HG03103 (cell line): ENCODE data around the gene KLHL3.
"Not testable (repeated sequence)": the region's sequence is repeated elsewhere in the genome, so short reads cannot be mapped to it uniquely, and the experiment has no call there.

Source experiments
- ATAC-seq: cut with Tn5 transposase; IDR thresholded peaks from one replicate; pipeline ENCODE4 v1.9.1; 2021; ENCODE audit warnings: low read depth; ENCODE audit not compliant: unreplicated experiment

Gene KLHL3, protein sequence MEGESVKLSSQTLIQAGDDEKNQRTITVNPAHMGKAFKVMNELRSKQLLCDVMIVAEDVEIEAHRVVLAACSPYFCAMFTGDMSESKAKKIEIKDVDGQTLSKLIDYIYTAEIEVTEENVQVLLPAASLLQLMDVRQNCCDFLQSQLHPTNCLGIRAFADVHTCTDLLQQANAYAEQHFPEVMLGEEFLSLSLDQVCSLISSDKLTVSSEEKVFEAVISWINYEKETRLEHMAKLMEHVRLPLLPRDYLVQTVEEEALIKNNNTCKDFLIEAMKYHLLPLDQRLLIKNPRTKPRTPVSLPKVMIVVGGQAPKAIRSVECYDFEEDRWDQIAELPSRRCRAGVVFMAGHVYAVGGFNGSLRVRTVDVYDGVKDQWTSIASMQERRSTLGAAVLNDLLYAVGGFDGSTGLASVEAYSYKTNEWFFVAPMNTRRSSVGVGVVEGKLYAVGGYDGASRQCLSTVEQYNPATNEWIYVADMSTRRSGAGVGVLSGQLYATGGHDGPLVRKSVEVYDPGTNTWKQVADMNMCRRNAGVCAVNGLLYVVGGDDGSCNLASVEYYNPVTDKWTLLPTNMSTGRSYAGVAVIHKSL

DNA sequence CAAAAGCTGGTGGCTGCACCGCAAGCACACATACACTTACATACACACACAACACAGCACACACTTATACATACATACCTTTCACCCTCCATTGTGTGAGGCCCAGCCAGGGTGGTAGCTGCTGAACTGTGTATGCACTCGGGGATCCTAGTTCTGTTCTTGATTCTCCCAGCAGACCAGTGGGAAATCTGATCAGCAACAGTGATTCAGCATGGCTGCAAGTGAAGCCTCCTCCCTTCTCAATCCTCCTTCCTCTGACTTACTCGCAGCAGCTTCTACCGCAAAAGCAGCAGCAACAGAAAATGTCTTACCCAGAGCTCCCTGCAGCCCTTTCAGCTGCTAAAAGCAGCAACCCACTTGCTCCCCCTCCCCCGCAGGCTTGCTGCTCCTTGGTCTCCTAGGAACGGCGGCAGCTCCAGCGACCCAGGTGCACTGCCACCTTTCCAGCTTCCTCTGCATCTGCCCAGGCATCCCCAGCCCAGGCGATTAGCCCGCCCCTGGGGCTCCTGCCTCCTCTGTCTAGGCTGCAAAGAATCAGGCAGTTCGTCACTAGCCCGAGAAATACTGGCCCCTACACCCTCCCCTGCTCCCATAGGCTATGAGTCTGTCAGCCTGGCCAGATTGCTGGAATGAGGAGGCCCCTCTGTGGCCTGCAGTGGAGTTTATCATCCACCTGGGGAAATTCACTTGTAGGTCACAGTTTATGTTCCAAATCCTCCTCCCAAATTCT is at the start of gene KLHL3:
Gene KLHL3 (minus strand): TSS at position 535 of the 730 bp plus-strand sequence. CDS start 443 bp downstream, at position 92.
- peak; percentile 50 for ATAC-seq

DNA sequence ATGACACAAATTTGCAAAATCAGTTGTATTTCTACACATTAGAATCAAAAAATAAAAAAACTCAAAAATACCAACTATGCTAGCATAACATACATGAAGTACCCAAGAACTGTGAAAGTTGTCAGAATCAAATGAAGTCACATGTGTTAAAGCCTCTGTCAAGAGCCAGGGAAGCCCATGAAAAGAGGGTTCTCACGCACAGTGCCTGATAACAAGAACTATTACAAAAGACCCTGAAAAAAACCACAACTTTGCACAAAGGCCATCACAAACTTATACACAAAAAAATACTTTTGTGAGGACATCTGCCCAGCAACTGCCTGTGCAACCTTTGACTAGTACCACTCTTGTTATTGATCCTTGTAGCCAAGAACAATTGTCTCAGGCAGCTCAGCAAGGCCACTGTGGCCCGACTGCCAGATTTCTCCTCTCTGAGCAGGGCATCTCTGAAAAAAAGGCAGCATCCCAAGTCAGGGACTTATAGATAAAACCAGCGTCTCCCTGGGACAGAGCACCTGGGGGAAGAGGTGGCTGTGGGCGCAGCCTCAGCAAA is 47.2 kb upstream of the KLHL3 start:
- ATAC-seq = no peak

DNA sequence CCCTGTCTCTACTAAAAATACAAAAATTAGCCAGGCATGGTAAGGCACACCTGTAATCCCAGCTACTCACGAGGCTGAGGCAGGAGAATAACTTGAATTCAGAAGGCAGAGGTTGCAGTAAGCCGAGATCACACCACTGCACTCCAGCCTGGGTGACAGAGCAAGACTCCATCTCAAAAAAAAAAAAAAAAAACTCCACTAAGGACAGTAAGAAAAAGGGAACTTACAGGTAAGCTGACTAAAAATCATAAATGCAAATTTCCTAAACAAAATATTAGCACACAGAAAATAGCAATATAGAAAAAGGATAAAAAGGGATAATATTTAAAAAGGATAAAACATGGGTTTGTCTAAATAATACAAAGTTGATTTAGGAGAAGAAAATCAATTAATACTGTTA is 46.2 kb upstream of the KLHL3 start:
- no peak for ATAC-seq

DNA sequence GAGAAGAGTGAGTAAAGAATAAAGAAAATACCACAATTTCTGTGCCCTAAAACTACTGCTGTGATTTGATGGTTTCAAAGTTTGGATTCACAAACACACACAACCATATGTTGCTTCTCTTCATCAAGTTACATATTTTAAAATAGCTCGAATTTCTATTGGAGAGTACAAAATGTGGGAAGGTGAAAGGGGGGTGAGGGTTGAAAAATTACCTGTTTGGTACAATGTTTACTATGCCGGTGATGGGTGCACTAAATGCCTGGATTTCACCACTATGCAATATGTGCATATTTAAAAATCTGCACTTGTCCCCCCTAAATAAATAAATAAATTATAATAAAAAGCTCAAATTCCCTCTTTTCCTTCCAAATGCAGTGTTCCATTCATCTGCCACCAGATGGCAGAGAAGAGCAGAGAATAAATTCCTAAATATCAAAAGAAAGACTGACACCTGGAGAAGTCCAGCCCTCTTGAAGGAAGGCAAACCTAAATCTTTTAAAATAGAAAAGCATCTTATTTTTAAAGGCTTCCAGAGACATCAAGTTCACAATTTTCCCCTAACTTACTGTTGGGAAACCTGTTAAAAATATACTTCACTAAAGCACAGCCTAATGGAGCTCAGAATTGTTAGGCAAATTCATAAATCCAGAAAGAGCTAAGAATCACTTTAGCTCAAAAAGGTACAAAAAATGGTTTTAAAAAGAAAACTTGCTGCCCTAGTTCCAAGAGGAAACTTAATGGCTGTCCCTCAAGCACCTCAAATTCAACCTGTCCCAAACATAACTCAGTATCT is 43.1 kb upstream of the KLHL3 start:
- ATAC-seq = no peak

DNA sequence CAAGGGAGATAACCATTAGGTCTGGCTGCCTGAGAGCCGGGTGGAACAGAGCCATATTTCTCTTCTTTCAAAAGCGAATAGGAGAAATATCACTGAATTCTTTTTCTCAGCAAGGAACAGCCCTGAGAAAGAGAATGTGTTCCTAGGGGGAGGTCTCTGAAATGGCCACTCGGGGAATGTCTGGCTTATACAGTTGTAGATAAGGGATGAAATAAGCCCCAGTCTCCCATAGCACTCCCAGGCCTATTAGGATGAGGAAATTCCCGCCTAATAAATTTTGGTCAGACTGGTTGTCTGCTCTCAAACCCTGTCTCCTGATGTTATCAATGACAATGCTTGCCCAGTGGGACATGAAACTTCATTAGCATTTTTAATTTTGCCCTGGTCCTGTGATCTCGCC is 32.0 kb upstream of the KLHL3 start:
- ATAC-seq = not testable (repeated sequence)

DNA sequence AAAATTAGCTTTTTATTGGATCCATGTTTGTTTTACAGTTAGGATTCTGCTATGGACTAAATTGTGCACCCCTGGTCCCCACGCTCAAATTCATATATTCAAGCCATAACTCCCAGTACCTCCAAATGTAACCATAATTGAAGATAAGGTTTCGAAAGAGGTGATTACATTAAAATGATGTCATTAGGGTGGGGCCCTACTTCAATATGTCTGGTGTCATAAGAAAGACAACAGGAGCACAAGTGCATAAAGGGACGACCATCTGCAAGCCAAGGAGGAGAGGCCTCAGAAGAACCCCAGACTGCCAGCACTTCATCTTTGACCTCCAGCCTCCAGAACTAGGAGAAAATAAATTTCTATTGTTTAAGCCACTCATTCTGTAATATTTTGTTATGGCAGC is 25.7 kb upstream of the KLHL3 start:
- ATAC-seq = no peak

DNA sequence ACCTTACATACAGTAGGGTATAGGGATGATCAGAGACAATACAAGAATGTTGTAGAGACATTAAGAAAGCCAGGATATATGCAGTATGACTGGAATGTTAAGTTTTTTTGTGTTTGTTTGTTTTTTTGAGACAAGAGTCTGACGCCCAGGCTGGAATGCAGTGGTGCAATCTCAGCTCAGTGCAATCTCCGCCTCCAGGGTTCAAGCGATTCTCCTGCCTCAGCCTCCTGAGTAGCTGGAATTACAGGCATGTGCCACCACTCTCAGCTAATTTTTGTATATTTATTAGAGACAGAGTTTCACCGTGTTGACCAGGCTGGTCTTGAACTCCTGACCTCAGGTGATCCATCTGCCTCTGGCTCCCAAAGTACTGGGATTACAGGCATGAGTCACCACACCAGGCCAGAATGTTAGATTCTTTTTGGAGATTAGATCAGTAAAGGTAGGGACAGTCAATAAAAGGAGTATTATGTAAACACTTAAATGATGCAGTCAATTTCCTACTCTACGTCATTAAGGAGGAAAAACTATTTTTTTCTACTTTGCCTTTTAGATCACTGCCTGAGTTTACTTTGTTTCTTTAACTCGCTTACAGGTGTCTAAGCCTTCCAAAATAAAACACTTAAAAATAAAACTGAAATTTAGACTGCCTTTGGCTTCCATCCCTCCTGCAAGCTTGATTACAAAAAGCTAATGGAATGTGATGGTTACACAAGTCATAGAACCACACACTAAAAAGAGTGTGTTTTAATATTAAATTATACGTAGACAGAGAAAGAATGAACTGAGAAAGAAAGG is 25.0 kb upstream of the KLHL3 start:
- ATAC-seq = no peak

DNA sequence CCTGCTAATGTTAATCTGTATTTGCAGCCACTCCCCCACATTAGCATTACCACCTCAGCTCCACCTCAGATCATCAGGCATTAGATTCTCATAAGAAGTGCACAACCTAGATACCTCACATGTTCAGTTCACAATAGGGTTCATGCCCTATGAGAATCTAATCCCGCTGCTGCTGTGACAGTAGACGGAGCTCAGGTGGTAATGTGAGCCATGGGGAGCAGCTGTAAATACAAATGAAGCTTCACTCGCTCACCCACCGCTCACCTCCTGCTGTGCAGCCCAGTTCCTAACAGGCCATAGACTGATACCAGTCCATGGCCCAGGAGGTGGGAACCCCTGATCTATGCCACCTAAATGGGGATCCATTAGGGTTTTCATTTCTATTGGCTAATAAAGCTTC is 24.4 kb upstream of the KLHL3 start:
- no peak for ATAC-seq

DNA sequence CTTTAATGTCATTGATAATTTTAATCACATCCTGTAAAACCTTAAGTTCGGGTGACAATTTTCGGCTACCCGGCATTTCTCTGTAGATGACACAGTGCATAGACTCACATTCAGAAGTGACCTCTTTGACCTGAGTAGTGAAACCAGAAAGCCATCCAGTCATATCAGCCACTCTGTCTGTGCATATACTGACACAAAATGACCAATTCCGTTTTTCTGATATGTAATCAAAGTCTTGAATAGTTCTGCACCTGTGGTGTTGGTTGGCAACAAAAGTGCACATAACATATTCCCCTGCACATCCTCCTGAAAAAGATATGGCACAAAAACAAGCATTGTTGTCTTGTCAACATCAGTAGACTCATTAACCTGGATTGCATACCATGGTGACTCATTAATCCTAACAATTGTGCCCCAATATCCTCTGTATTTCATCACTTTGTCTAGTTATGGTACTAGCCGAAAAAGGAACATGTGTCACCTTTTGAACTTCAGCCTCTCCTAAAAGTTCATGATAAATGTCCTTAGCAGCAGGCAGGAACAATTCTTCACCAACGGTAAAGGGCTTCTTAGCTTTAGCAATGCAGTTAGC is 22.9 kb upstream of the KLHL3 start:
- no peak for ATAC-seq

DNA sequence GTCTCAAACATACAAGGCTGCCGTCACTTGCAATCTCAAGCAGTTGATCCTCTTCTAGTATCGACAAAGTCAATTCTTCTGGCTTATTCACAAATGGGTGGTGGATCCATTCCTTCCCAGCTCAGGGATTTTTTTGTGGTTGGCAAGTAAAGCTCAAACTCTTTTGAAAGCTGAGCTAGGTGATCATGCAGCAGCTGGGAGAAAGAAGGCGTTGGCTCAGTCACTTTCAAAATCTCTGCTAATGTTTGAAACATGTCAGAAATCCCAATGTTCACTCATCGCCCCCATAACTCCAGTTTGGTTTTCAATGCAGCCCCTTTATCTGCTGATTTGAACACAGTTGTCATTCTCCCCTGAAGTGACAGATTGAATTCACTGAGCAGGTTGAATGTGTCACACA is 22.2 kb upstream of the KLHL3 start:
- no peak for ATAC-seq

DNA sequence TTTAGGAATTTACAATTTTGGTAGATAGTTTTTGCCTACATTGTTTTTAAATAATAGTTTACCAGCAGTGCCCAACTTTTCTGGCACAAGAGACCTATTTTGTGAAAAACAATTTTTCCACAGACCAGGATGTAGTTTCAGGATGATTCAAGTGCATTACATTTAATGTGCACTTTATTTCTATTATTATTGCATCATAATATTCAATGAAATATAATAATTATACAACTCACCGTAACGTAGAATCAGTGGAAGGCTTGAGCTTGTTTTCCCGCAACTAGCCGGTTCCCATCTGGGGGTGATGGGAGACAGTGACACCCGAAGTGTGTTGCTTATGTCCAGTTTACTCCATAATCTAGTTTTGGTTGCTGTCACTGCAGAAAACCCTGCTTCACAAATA is 21.7 kb upstream of the KLHL3 start:
- ATAC-seq = no peak

DNA sequence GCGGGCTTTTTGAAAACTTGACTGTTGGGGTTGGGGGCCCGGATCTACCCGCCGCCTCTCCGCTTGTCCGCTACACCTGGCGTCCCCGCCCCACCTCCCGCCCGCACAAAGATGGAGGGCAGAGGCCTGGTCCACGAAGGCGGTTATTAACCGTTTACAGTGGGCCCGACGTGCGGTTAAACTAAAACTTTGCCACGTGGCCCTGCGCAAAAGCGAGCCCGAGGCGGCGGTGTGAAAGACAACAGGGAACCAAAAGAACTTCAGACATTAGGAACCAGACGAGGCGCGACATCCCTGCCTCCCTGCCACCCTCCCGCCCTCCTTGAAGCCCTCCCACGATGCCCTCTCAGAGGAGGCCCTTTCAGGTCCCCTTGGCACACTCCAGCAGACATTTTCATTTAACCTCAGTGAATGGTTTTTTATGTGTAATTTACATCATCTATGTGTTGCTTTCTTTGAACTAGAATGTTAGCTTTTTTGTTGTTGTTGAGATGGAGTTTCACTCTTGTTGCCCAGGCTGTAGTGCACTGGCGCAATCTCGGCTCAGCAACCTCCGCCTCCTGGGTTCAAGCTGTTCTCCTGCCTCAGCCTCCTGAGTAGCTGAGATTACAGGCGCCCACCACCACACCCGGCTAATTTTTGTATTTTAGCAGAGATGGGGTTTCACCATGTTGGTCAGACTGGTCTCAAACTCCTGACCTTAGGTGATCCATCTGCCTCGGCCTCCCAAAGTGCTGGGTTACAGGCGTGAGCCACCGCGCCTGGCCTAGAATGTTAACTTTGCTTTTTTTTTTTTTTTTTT is 19.3 kb upstream of the KLHL3 start:
- peak; percentile 17 for ATAC-seq

DNA sequence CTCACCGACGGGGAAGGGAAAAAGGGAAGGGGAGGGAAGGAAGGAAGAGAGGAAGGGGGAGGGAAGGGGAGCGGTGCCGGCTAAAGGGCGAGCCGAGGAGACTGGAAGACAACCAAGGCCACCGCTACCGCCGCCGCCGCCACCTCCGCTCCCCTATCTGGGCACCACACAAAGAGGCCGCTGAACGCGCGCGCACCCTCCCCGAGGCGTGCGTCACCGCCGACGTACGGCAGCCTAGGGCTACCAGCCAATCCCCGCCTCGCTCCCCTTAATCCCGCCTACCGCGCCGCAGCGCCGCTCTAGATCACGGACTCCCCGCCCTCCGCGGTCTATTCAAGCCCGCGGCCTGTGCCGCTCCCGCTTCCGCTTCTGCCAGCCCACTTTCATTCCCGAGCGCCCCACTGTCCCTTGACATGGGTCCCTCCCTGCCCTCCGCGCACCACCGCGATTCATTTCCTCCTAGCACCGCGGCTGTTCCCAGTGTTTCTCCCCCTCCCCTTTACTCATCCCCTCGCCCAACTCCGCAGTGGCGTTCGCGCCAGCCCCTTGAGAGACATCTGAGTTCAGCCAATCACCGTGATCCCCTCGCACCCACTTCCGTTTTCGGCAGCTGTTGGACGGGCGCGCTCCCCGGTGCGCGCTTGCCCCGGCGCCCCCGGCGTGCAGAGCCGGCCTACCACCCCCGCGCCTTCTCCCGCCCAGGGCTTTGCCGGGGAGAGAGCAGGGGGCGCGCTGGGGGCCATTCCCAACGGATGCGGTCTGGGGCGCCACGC is 18.5 kb upstream of the KLHL3 start, which contains the start of gene HNRNPA0:
Gene HNRNPA0 (minus strand): TSS at position 176 of the 773 bp plus-strand sequence. CDS start 297 bp downstream, outside the sequence.
- ATAC-seq = peak; percentile 70

DNA sequence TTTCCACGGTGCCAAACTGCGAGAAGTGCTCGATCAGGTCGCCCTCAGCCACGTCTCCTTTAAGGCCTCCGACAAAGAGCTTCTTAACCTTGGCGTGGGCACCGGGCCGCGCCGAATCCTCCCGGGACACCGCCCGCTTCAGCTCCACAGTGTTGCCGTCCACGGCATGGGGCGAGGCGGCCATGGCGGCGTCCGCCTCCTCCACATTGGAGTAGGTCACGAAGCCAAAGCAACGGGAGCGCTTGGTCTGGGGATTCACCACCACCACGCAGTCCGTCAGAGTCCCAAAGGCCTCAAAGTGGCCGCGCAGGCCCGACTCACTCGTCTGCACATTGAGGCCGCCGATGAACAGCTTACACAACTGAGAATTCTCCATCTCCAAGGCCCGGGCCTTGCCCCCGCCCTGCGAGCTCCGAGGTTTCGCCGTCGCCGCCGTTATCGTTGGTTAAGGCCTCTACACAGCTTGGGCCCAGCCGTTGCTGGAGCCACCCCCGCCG is 17.9 kb upstream of the KLHL3 start:
- no peak for ATAC-seq

DNA sequence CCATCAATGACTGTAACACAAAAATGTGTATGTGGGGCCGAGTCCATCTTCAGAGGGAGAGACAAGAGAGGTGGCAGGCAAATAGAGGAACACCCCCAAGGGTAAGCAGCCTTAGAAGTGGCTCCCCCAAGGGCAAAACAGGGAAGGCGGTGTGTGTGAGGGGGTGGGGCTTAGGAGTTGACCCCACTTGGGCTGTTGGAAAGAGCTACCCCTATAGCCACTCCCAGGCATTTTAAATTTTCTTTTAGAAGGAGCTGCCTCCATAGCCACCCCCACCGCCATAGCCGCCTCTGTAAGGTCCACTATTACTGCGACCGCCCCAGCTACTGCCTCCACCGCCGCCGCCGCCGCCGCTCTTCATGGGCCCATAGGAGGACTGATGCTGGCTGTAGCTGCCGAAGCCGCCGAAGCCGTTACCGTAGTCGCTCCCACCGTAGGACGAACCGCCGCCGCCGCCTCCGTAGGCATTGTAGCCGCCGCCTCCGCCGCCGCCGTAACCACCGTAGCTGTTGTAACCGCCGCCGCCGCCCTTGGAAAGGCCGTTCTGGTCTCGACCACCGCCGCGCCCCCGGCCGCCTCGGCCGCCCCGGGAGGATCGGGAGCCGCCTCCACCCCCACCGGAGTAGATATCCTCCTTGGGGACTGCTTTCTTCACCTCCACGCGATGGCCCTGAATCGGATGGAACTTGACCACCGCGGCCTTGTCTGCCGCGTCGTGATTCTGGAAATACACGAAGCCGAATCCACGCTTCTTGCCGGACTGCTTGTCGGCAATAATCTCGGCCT is 17.2 kb upstream of the KLHL3 start:
- ATAC-seq = no peak

DNA sequence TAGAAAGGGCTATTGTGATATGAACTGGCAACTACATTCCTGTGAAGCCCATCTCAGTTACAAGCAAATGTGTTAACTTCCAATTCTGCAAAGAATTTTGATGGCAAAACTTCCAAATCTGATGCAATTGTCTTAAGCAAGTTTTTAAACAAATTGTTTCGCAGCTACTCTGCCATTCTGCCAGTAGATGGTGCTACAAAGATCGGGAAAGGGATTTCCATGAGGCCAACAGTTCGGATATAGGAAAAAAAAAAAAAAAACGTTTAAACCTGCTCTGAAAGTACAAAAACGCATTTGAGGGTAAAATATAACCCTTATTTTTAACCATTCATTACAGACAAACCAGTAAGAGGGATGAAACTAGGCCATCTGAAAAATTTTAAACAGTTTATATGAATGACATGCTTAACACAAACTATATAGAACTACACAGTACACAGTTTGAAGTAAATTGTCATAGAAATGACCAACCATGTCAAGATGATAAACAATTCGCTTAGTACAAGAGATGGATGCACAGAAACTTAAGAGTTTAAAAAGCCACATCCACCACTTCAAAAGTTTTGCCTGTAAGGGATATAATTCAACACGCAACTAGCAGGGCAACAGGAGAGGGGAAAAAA is 16.1 kb upstream of the KLHL3 start:
- no peak for ATAC-seq
